CD4-positive, alpha-beta T cell treated with Interleukin-17A for 1 hour (primary cell): Measurements from ENCODE around the gene IRS1.

Source experiments
- DNase-seq: peaks from one replicate; pipeline ENCODE4 v3.0.0-alpha.2; 2020

IRS1 gene

DNA sequence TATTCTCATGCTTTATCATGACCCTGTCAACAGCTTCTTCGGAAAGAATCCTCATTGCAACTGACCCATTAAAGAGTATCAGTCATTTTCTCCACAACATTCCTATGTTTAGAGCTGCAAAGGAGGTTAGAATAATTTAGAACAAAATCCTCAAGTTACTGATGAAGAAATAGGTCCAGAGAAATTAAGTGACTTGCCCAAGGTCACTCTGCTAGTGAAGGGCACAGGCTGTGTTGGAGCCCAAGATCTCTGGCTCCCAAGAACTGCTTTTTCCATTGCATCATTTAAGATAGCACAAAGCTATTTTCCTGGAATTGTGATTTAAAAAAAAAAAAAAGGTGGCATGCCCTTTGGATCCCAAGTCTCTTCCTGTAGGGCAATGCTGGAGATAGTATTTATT lies 9.6 kb downstream of the IRS1 start:
- no peak for DNase-seq

- DNase-seq: no peak
Observed at GRCh38 chr2:226788881-226789490, 10.6 kb downstream of the IRS1 start.

GRCh38 chr2:226788064-226788463 lies 11.6 kb downstream of the IRS1 start:
- no peak for DNase-seq

DNA sequence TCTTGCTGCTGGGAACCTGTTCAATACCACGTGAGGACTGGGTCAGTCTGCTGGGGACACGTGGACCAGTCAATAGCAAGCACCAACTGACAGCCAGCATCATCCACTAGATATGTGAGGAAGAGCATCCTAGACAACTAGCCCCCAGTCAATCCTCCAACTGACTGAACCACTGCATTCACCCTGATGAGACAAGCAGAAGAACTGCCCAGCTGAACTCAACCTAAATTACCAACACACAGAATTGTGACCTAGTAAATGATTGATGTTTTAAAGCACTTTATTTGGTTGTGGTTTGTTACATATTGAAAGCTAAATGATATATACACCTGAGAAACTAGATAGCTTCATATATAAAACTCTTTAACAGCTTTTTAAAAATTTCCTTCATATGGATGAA lies 15.7 kb downstream of the IRS1 start:
- no peak for DNase-seq

- no peak for DNase-seq
Observed at GRCh38 chr2:226782092-226782713, 17.4 kb downstream of the IRS1 start.

DNA sequence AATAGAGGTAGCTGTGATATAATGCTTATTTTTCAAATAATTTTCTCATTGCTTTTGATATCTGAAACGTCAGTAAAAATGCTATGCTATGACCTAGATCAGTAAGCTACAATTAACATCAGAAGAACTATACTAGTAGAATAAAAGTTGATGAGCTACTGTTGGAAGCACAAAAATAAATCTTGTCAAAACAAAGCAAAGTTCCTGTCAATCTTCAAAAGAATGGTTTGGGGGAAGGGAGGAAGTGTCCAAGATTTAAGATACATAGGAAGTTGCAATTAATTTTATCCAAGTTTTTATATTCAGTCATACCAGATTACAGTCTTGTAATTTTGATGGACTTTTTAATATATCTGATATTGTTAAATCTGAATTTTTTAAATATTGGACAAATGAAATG lies 19.2 kb downstream of the IRS1 start:
- no peak for DNase-seq

- no peak for DNase-seq
Observed at GRCh38 chr2:226777611-226778010, 22.0 kb downstream of the IRS1 start.

- DNase-seq: no peak
Observed at GRCh38 chr2:226776104-226776503, 23.5 kb downstream of the IRS1 start.

DNA sequence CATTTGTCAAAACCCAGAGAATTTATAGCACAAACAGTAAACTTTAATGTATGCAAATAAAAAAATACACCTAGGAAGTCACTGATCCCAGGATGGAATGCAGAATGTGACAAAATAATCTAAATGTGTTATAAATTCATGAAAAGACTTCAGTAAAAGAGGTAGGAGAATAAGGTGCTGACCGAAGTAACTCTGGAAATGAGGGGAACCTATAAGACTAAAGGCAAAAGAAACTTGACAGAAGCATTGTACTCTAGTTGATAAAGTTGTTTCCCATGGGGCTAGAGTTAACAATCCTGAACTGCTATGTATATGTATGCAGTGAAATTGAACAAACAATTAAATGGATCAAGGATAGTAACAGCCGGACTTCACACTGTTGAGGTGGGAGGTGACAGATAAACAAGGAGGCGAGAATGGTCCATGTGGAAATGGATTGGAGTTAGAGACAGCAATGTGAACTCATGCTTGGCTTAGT lies 24.5 kb downstream of the IRS1 start:
- DNase-seq: no peak

GRCh38 chr2:226773291-226773690 lies 26.3 kb downstream of the IRS1 start:
- DNase-seq: no peak

- DNase-seq: peak; percentile 51
Observed at GRCh38 chr2:226772389-226773179, 27.0 kb downstream of the IRS1 start.

DNA sequence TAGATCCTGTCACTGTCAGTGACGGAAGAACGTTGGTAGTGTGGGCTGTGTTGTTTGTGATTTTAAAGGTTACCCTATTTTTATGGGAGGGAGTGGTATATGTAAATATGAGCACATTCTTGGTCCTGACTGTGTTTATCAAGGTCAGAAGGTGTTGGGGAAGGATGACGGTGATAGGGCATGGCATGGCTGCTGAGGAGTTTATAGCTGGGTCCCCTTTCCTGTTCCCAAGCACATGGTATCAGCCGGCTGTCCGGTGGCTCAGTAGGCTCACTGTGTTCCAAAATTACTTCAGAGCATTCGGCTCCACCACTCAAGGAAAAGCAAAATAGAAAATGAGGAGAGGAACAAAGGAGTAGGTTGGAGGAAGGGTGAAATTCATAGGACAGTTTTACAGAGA lies 28.6 kb downstream of the IRS1 start:
- no peak for DNase-seq

GRCh38 chr2:226767056-226767813 lies 32.4 kb downstream of the IRS1 start:
- no peak for DNase-seq

DNA sequence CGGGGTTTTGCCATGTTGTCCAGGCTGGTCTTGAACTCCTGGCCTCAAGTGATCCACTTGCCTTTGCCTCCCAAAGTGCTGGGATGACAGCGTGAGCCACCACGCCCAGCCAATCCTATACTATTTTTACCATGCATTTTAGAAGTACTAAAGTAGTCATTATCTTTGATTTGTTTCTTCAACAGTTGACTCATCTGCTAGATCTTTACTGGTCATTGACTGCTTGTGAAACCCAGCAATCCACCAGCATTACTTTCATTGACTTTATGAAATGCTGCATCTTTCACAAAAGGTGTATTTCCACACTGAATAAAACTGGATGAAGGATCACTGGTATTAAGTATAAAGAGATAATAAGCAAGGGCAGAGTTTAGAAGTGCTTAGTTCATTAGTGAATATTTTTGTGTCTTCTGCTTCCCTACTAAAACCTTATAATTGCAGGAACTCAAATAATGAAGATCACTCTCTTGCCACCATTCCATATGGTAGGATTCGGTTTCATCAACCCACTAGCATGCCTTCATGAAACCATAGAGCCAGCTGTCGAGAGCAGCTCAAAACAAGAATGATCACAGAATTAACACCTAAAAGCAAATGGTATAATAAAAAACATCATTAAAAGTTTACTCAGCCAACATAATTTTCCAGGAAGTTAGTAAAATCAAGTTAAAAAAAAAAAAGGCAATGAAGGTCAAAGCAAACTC lies 33.1 kb downstream of the IRS1 start:
- DNase-seq: no peak

DNA sequence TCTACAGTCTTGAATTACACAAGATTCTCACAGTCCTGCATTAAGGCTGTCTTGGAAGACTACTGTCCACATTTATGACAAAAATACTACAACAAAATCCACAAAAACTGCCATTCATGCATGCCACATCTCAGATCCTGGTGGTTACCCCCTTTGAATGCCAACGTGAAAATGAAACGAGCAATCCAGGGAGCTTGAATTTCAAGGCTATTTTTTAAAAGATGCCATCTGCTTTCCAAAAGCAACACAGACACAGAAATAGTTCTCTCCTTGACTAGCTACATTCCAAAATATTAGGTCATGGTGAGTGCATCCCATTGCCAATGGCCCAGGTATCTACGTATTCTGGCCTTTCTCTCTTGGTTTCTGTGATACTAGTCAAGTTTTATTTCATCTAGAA lies 36.3 kb downstream of the IRS1 start:
- DNase-seq: no peak

DNA sequence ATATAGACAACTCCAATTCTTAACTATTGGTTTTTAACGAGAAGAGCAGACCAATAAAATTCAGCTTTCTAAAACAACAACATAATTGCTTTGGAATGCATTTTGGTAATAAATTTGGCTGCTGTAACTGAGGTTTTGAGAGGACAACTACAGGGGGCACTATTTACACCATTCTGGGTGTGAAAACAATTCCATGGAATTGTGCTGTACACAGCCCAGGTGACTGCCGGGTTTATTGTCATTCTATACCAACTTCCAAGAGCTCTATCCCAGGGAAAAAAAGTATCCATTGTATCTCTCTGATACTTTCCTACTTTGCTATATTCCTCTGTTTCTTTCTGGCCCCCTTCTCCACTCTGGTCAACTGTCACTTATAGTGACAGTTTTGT lies 38.4 kb downstream of the IRS1 start:
- DNase-seq: no peak

GRCh38 chr2:226760412-226761194 lies 39.0 kb downstream of the IRS1 start:
- DNase-seq: no peak

GRCh38 chr2:226759768-226760167 lies 39.9 kb downstream of the IRS1 start:
- DNase-seq: no peak

DNA sequence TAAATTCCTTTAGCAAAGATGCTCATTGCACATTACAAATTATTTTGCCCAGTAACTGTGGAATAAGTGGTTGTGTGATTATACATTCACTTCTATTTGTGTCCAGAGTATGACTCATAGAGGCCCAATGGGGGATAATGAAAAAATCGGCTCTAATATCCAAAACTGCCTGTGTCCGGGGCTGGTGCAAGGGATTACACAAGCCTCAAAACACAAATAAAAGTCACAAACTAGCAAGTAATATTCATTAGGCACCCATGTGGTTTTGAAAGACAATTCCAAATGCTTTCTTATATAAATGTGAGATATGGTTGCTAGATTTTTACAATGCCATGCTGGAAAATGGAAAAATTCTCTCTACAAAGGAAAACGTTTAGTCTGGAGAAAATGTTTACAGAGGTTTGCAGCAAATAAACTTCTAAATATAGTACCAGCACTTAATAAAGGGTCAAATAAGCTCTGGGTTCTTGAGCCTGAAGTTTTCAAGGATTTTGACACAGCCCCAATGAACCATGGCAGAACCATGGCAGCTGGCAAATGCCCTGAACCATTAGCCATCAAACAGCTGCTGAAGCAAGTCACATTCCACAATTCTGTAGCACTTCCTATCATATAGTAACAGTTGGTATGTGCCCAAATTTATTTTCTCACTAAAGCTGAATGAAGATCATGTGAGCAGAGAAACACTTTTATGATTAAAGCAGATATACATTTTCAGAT lies 40.5 kb downstream of the IRS1 start:
- DNase-seq: no peak

- no peak for DNase-seq
Observed at GRCh38 chr2:226756131-226756530, 43.5 kb downstream of the IRS1 start.

GRCh38 chr2:226755631-226756030 lies 44.0 kb downstream of the IRS1 start:
- no peak for DNase-seq
